Measurements from ENCODE around the gene CEPT1.

GRCh38 chr1:111214884-111215283, 74.9 kb downstream of the CEPT1 start:
- no peak for TF ChIP-seq EZH2 (IDR thresholded peaks at IDR 0.05; ENCODE audit: low read depth, low read length, severe bottlenecking)
- no peak for TF ChIP-seq CTCF (IDR thresholded peaks at IDR 0.05; ENCODE audit: control extremely low read depth in 1 of 3, insufficient read depth in 1 of 3, low read depth in 1 of 3, low read length in 3 of 3)
- TF ChIP-seq CREB1 (IDR thresholded peaks at IDR 0.05) = no peak
- TF ChIP-seq GABPA (IDR thresholded peaks at IDR 0.05; ENCODE audit: borderline replicate concordance, insufficient read depth, low read length) = no peak
- no peak for TF ChIP-seq RAD21 (IDR thresholded peaks at IDR 0.05 in 1 of 2, conservative IDR thresholded peaks at IDR 0.05 in 1 of 2; ENCODE audit: low read depth in 2 of 2, low read length in 2 of 2)
- no peak for TF ChIP-seq POLR2AphosphoS5 (IDR thresholded peaks at IDR 0.05; ENCODE audit: low read depth, low read length)
- no peak for TF ChIP-seq CHD2 (IDR thresholded peaks at IDR 0.05; ENCODE audit: low read length)
